Activated T-cell treated with anti-CD3 and anti-CD28 coated beads for 48 hours (primary cell): ENCODE data around the gene TSHR.
"Not testable (repeated sequence)": the region's sequence is repeated elsewhere in the genome, so short reads cannot be mapped to it uniquely, and the experiment has no call there.

Experiments used
- DNase-seq: peaks from one replicate; pipeline ENCODE4 v3.0.0-alpha.2; 2020; ENCODE audit warnings: low read depth

Gene TSHR

DNA sequence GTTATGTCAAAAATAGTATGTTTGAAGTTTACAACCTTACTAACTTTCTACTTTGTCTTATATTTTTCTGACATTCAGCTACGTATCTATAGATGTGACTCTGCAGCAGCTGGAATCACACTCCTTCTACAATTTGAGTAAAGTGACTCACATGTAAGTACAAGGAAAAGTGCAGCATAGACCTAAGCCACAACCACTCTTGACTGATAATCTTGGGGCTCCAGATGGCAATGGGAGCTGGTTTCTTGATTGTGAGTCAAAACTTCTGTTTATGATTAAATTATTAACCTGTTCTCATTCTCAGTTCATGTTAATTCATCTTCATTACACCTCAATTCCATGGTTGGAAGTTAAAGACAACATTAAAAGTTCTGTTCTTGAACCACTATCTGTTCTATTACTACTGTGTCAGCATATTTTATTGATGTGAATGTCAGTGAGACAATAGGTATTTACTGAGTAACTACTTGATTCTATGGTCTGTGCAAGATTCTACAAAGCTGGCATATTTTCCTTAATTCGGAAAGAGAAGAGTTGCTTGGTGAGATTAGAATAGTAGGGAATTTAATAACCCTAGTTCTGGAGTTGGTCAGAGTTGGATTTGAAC, 112.9 kb downstream of the TSHR start:
- DNase-seq: no peak

DNA sequence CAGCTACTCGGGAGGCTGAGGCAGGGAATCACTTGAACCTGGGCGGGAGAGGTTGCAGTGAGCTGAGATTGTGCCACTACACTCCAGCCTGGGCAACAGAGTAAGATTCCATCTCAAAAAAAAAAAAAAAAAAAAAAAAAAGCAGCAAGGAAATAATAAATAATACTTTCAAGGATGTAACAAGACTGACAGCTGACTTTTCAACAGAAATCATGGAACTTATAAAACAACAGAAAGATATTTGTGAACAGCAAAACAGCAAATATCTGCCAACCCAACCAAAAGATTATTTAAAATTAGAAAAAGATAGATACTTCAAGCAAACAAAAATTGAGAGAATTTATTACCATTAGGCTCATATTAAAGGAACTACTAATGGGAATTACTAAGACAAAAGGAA, 115.1 kb downstream of the TSHR start:
- no peak for DNase-seq

DNA sequence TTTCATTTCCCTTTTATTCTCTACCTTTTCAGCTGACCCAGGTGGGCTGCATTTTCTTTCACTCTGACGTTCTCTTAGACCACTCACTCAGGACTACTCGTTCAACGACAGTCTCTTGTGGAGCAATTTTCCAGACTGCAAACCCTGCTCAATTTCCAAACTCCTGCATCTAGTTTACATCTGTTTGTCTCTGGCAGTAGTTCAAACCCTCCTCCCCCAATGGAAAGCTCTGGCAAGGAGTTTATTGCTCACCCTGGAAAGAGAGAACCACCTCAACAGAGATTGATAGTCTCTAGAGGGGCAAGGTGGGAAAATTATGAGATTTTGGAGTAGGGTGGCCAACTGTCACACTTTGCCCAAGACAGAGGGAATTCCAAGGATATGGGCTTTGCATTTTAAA, 130.2 kb downstream of the TSHR start:
- no peak for DNase-seq

DNA sequence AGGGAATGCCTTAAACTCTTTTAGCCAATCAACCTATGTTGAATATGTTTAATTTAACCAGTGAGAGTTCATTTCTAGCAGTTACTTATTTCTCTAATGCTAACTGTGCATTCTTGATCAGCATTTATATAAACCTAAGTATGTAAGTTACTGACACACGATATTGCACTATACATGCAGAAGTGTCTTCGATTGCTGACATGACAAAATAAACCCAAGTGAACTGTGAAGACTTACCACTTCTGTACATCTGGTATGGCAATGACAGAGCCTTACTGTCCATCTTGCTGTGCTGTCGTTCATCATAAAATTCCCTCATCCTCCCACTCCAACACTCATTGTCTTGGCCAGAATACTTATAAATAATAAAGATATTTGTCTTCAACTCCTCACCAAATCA, 131.8 kb downstream of the TSHR start:
- no peak for DNase-seq

DNA sequence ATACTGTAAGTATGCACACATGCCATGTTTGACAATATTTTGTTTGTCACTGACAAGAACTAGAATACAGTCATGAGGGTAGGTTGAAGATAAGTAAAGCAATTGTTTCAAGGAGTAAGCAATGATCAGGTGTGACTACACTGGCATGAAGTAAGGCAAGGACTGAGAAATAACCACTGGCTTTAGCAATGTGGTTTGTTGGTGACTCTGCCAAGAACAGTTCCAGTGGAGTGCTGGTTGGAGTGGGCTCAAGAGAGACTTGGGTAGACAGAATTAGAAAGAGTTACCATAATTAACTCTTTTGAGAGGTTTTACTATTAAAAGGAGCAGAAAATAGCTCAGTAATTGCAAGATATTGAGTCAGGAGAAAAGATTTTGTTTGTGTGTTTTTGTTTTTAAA, 135.7 kb downstream of the TSHR start:
- DNase-seq: no peak

DNA sequence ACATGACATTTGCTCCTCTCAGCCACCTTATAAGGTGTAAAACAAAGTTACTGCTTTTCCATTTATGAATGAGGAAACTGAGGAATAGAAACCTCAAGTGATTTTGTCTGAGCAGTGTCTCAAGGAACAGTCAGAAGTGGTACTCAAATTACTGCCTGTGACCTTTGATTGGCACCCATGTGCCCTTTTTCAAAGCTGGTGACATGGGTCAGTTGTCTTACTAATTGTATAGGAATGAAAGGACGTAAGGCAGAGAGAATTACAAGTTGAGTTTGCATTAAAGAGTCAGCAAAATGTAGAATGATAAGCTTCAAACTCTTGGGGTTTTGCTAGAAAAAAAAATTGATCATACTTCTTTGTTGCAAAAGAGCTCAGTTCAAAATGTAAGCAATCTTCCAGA, 136.2 kb downstream of the TSHR start:
- DNase-seq: no peak

DNA sequence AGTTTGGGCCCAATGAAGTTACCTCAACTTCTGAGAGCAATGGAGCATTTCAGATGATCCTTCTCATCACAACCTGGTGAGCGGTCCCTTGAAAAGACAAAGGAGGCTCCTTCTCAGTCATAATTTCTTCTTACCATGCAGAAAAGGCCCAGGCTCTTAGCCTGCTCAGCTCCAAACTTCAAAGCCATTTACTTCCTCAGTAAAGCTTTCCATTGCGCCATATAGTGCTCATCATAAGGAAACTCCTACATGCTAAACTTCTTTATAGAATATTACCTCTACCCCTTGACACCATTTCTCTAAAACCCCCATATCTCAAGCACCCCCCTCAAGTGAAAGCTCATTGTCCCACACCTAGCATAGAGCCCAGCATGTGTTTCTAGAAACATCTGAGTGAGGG, 138.2 kb downstream of the TSHR start:
- no peak for DNase-seq

DNA sequence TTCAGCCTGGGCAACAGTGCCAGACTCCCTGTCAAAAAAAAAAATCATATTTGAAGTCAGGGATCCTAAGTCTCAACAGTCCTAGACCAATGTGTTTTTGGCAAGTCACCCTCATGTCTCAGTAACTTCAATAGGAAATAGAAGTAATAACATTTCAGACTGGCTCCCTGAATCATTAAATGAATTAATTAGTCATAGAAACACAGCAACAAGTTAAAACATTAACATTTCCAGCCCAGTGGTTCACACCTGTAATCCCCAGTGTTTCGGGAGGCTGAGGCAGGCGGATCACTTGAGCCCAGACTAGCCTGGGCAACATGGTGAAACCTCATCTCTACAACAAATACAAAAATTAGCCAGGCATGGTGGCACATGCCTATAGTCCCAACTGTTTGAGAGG, 140.1 kb downstream of the TSHR start:
- no peak for DNase-seq

DNA sequence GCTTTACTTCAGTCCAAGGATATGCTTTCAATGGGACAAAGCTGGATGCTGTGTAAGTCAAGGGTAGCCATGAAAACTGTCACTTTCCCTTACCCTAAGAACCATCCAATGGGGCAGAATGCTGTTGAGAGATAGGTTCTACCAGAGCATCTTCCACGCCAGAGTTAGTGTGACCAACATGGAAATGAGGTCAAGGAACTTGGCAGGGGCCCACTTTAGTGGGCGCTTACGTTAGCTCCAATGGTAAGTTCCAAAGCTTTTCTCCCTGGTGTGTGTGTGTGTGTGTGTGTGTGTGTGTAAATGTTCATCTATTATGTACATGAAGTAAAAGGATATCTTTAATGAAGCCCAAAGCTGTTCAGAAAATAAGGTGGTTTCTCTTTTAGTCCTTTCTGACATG, 141.2 kb downstream of the TSHR start:
- DNase-seq: no peak

DNA sequence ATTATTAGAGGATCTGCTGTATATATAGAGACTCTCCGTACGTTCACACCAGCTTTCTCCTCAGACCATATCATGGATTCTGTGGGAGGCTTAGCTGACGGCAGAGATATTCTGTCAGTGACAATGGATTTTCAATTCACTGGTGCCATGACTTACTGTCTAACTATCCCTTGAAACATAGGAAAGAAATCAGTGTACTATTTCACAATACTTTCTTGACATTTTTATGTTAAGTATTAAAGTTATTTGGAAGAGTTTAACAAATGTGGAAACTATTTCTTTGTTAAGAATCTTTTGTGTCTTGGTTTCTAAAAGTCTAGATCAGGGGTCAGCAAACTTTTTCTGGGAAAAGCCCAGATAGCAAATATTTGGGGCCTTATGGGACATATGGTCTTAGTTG, 146.8 kb downstream of the TSHR start:
- no peak for DNase-seq

DNA sequence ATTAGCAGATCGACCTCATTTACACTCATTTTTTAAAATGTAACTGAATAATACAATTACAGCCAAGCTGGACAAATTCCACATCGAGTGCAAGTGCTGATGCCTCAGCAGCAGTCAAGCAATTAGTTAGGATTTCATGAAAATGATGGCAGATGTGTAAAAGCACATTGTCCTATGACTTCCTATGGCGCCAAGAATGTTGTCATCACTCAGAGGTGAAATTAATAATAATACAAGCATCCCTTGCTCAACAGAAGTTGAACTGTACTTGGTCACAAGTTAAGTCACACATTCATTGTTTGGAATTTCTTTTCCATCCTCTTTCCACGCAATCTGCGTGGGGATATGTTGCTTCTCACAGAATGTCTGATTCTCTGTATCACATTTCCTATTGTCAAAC, 148.0 kb downstream of the TSHR start:
- no peak for DNase-seq

DNA sequence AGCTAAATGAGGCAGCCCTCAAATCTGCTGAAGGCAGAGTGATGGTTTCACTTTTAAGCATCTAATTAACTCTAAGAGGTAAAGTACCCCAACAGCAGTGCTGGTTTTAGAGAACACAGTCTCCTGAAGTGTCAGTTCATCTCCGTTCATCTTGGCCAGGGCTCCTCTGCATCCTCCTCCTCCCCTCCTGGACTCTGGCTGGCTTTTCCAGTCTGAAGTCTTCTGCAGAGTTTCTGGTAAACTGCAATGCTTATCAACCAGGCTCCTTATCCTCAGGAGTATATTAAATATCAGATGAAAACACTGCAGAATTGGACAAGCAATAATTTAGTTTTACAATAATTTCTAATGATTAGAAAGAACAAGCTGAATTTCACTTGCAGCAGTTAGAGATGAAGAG, 150.0 kb downstream of the TSHR start:
- DNase-seq: no peak

DNA sequence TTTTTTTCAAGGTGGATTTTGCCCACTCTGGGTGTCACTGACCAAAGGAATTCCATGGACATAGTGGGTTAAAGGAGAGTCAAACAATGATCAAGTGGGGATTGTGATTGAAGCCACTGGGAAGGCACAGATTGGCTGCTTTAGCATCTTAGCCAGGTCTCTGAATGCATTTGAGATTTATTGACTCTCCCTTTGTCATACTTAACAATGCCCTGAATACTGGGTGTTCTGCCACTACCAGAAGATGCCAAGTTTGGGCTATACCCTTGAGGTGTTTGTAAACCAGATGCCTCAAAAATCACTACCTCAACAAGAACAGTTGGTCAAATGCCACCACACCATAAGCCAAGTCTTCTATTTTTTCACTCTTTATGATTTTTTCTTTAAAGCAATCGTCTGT, 150.5 kb downstream of the TSHR start:
- DNase-seq: no peak

DNA sequence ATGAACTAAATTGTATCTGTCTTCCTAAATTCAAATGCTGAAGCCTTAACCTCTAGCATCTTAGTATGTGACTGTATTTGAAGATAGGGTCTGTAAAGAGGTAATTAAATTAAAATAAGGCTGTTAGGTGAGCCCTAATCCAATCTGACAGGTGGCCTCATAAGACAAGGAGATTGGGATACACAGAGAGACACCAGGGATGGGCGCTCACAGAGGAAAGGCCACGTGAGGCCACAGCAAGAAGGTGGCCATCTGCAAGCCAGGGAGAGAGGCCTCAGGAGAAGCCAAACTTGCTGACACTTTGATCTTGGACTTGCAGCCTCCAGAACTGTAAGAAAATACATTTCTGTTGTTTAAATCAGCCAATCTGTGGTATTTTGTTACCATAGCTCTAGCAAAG, 154.8 kb downstream of the TSHR start:
- no peak for DNase-seq

DNA sequence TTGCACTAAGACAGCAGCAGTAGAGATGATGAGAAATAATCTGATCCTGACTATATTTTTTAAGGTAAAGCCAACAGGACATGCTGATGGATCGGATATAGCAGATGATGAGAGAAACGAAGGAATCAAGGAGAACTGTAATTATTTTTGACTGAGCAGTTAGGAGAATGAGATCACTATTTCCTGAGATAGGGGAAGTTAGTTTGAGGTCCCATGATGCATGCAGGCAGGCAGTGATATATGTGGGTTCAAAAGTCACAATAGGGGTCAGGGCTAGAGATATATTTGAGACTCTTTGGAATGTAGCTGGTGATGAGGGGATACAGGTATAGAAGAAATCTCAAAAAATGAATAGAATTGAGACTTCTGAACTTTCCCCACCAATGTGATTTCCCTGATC, 157.8 kb downstream of the TSHR start:
- DNase-seq: no peak

DNA sequence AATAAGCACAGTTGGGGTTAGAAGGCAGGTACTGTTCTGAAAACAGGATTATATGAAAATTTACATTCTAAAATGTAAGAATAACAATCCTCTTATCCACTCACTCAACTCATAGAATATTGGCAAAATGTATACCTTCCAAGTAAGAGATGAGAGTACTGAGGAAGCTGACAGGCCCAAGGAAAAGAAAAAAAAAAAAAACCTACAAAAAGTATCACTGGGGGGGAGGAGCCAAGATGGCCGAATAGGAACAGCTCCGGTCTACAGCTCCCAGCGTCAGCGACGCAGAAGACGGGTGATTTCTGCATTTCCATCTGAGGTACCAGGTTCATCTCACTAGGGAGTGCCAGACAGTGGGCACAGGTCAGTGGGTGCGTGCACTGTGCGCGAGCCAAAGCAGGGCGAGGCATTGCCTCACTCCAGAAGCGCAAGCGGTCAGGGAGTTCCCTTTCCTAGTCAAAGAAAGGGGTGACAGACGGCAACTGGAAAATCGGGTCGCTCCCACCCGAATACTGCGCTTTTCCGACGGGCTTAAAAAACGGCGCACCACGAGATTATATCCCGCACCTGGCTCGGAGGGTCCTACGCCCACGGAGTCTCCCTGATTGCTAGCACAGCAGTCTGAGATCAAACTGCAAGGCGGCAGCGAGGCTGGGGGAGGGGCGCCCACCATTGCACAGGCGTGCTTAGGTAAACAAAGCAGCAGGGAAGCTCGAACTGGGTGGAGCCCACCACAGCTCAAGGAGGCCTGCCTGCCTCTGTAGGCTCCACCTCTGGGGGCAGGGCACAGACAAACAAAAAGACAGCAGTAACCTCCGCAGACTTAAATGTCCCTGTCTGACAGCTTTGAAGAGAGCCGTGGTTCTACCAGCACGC, 158.8 kb downstream of the TSHR start:
- DNase-seq: not testable (repeated sequence)

DNA sequence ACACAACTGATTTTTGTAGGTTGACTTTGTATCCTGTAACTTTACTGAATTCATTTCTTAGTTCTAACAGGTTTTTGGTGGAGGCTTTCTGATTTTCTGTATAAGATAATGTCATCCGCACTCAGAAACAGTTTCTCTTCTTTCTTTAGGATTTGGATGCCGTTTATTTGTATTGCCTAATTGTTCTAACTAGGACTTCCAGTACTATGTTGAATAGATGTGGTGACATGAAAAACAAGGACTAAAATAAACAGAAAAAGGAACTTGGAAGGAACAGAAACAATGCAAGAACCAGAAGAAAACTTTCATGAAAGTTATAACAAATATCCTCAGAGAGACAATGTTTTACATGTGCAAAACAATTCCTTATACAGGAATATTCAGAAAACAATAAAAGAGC, 165.1 kb downstream of the TSHR start:
- DNase-seq: no peak

DNA sequence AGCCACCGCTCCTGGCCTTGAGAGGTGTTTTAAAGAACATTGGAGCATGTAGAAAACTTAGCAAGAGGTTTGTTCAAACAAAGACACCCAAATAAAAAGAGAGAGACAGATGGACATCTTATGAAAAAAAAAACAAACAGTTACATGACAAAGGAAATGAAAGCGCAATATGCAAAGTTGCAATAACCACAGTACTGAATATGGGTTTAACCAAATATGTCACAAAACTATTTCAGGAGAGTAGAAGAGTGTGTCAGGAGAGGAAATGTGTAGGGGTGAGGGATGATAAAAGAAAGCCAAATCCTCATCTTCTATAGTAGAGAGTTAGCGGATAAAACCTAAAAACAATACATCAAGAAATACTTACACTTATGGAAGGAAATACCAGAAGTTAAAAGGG, 166.9 kb downstream of the TSHR start:
- DNase-seq: no peak

DNA sequence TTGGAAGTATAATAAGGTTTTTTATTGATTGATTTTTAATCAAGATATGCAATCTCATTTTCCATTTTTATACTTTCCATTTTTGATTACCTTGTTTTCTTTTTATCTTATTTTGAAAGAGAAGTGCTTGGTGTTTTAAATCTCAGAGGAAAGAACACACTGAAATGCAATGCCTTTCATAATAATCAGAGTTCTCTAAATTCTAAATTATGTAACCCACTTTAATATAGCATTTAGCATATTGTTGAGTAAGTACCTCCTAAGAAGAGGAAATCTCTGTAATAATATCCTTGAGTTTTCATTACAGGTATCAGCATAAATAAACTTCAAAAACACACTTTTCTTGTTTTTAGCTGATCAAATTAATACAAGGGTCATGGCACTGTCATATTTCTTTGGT, 168.4 kb downstream of the TSHR start:
- DNase-seq: no peak

DNA sequence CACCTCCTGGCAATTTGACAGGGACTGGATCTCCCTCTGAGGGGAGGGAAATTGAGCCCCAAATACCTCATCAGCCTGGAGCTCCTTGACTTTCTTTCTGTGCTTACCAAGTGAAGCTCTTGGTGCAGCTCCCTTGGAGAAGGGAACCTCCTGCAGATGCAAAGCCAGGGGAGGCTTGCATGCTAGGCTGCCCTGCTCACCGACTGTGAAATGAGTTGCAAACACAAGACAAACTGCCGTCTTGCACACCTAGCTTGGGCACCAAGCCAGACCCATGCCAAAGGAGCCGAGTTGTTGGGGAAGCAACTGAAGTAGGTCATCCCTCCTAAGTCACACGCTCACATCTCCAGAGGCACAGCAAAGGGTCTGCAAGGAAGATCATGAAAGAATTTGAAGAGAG, 170.1 kb downstream of the TSHR start:
- DNase-seq: no peak

DNA sequence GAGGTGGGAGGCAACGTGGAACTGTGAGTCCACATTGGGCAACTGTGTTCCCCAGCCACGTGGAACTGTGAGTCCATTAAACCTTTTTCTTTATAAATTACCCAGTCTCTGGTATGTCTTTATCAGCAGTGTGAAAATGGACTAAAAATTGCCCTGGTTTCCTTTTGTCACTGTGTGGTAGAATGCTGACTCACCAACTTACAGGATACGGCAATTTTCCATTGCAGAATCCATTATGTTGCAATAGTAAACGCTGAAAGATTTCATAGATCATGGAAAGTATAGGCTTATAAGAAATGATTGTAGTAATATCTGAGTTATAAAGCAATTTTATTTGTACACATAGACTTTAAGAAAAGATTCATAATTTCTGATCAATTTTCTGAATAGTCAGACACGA, 172.4 kb downstream of the TSHR start:
- no peak for DNase-seq

DNA sequence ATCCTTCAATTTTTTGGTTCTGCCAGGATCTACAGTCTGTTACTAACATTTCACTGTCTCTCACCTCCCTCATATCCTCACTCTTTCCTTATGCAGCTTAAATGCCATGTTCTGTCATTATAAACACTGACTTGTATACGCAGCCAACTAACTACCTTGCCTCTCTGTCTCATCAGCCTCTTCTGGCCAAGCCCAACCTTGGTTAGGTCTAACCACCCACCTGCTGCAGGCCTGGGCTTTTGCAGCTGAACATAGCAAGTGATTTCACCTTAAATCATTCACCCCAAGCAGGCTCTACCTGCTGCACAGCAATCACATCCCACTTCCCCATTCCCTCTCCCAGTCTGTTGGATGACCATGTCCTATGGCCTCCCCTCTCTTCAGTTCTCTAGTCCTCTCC, 173.8 kb downstream of the TSHR start:
- no peak for DNase-seq

DNA sequence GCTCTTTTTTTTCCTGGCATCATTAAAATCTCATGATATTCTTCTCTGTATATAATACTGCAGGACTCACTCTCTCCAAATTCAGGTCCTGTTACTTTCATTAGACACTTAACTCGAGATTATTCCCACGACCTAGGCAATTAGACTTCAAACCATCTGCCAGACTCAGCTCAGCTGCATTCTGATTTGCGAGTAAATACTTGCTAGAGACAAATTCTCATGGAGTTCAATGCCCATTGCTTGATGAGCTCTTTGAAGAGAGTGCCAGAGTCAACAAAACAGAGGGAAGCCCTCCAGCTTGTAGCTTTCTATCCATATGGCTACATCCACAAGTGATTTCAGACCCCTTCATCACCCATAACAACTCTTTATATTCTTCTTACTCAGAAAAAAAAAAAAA, 177.0 kb downstream of the TSHR start:
- DNase-seq: no peak

DNA sequence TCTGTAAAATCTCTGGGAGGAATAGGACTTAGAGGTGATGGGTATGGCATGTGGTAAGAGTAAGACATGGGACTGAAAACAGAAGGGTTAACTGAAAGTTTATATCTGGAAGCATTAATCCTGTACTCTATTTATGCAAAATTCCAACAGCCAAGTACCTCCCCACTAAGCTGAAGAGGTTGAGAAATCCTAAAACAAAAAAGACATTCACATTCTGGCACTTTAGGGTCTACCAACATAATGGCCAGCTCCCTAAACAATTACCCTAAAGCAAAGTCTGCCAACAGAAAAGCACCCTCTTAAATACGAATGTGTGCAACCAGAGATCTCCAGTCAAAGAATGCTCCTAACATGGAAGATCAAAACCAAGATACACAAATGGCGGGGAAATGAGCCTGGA, 178.0 kb downstream of the TSHR start:
- DNase-seq: no peak
